Liver (tissue), 9 donors: ENCODE measurements around the gene MLN. TPM values are rescaled to one million over a fixed set of nuclear protein-coding genes. Genes with fewer than 3 reads are reported as not detected.

Experiments
- DNase-seq: peaks from one replicate; pipeline ENCODE4 v3.0.0-alpha.2; 2017; ENCODE audit warnings: low spot score
- H3K27ac ChIP-seq, 2 donors: one replicate each; pipeline ENCODE4 v1.7.0; 2013; ENCODE audit warnings: inconsistent platforms in 2 of 2, low read length in 2 of 2, control low read depth in 1 of 2, low read depth in 1 of 2, mild to moderate bottlenecking in 1 of 2
- H3K27me3 ChIP-seq, 4 donors: one replicate each; pipeline versions ENCODE4 v1.6.1 to v1.7.0; 2013; ENCODE audit warnings: low read length in 3 of 4, inconsistent platforms in 1 of 4, mild to moderate bottlenecking in 1 of 4, moderate library complexity in 1 of 4; ENCODE audit not compliant: control insufficient read depth in 4 of 4, insufficient read depth in 4 of 4
- H3K36me3 ChIP-seq, 4 donors: one replicate each; pipeline versions ENCODE4 v1.6.1 to v1.7.0; 2013; ENCODE audit warnings: low read length in 3 of 4, mild to moderate bottlenecking in 3 of 4, low read depth in 1 of 4, moderate library complexity in 1 of 4; ENCODE audit not compliant: control insufficient read depth in 4 of 4, insufficient read depth in 3 of 4
- H3K4me1 ChIP-seq, 4 donors: one replicate each; pipeline versions ENCODE4 v1.6.1 to v1.7.0; 2013; ENCODE audit warnings: low read length in 3 of 4, mild to moderate bottlenecking in 3 of 4, moderate library complexity in 1 of 4; ENCODE audit not compliant: control insufficient read depth in 4 of 4, insufficient read depth in 4 of 4
- H3K4me3 ChIP-seq, 3 donors: one replicate each; pipeline versions ENCODE4 v1.6.1 to v1.7.0; 2013; ENCODE audit warnings: low read length in 3 of 3, control low read depth in 1 of 3, low read depth in 1 of 3, mild to moderate bottlenecking in 1 of 3
- H3K9ac ChIP-seq, 2 donors: one replicate each; pipeline ENCODE4 v1.7.0; 2013; ENCODE audit warnings: low read length in 2 of 2, mild to moderate bottlenecking in 2 of 2, moderate library complexity in 2 of 2, control low read depth in 1 of 2, low read depth in 1 of 2
- H3K9me3 ChIP-seq, 4 donors: one replicate each; pipeline versions ENCODE4 v1.6.1 to v1.7.0; 2013; ENCODE audit warnings: low read length in 3 of 4; ENCODE audit not compliant: control insufficient read depth in 4 of 4
- RAD21 ChIP-seq, 2 donors: IDR thresholded peaks; 2 replicates each; pipeline ENCODE4 v1.6.1; 2016; ENCODE audit warnings: antibody characterized with exemption in 2 of 2, mild to moderate bottlenecking in 2 of 2
- RXRA ChIP-seq, 2 donors: IDR thresholded peaks; 2 replicates each; pipeline ENCODE4 v1.6.1; 2017 to 2018; ENCODE audit warnings: antibody characterized with exemption in 2 of 2, mild to moderate bottlenecking in 1 of 2
- SP1 ChIP-seq: IDR thresholded peaks from 2 replicates; pipeline ENCODE4 v1.6.1; 2018; ENCODE audit warnings: antibody characterized with exemption, mild to moderate bottlenecking
- YY1 ChIP-seq: IDR thresholded peaks from 2 replicates; pipeline ENCODE4 v1.6.1; 2016; ENCODE audit warnings: antibody characterized with exemption, mild to moderate bottlenecking
- WGBS: extraction: QIAGEN DNeasy Blood & Tissue Kit; methylation state at CpG from one replicate; pipeline ENCODE4 v1.1.7; 2013; 5-methylcytosine and 5-hydroxymethylcytosine counted together
- polyA plus RNA-seq, 2 donors: library from polyadenylated mRNA; stranded (reverse) in 1 of 2; unstranded in 1 of 2; fragments of 200-250 nt in 1 of 2; fragments of >200 nt in 1 of 2; fragmentation: Nextera tagmentation in 1 of 2; extraction: Ambion mirVana in 1 of 2; gene quantifications; one replicate each; pipeline versions ENCODE4 v1.2.1 to v1.2.3, GENCODE V29; 2013 to 2015
- total RNA-seq, 2 donors: library from RNA; depleted of rRNA; stranded (reverse); fragments of >200 nt; gene quantifications; one replicate each; pipeline ENCODE4 v1.2.3, GENCODE V29; 2014
- TF ChIP-seq, protein P1 (sequence below): fragments of 150-350 bp; IDR thresholded peaks from 2 replicates; pipeline ENCODE4 v1.5.1; 2017; ENCODE audit warnings: improper control_type of control experiment, low read depth, low read length; ENCODE audit not compliant: missing input control
- TF ChIP-seq, protein P2 (sequence below): IDR thresholded peaks from 2 replicates; pipeline ENCODE4 v1.6.1; 2016; ENCODE audit warnings: antibody characterized with exemption
- donor health status: healthy.
- donor health status: healthy.
- donor health status: healthy.
- donor health status: healthy.
- donor health status: healthy.

Gene MLN
- total and polyA plus RNA-seq, 4 donors: not detected

DNA sequence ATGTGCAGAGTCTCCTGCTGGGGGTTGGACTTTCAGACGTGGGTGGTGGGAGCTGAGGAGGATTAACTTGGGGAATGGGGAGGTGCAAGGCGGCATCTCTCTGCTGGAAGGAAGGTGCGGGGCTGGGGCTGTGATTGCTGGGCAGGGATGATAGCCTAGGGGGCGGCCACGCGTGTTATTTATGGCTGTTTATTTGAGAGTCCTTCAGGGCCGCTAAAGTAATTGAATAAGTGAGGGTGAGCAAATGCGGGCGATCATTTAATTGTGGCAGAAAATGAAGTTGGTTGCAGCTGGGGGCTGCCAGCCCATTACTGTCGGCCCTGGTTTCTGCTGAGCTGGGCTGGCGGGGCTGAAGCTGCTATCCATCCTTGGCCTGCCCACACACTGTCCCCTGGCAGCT, 49.6 kb downstream of the MLN start:
- no peaks in the 10 kb centered on the region for H3K36me3 ChIP-seq
- H3K4me3 ChIP-seq: no peak overlapping the region
- no peak for DNase-seq
- TF ChIP-seq SP1: no peak
- TF ChIP-seq RXRA (IDR thresholded peaks at IDR 0.05): no peak
- TF ChIP-seq, protein P1, sequence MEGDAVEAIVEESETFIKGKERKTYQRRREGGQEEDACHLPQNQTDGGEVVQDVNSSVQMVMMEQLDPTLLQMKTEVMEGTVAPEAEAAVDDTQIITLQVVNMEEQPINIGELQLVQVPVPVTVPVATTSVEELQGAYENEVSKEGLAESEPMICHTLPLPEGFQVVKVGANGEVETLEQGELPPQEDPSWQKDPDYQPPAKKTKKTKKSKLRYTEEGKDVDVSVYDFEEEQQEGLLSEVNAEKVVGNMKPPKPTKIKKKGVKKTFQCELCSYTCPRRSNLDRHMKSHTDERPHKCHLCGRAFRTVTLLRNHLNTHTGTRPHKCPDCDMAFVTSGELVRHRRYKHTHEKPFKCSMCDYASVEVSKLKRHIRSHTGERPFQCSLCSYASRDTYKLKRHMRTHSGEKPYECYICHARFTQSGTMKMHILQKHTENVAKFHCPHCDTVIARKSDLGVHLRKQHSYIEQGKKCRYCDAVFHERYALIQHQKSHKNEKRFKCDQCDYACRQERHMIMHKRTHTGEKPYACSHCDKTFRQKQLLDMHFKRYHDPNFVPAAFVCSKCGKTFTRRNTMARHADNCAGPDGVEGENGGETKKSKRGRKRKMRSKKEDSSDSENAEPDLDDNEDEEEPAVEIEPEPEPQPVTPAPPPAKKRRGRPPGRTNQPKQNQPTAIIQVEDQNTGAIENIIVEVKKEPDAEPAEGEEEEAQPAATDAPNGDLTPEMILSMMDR: no peak
- no peak for TF ChIP-seq RAD21 (IDR thresholded peaks at IDR 0.05)
- H3K27ac ChIP-seq: no peak overlapping the region
- peaks cover 0 to 23% (median 11%) of the 10 kb centered on the region in 4 donors for H3K4me1 ChIP-seq
- no peak overlapping the region for H3K9ac ChIP-seq
- 93% methylated on average over 11 of the region's 11 CpGs for WGBS
- H3K27me3 ChIP-seq: no peaks in the 10 kb centered on the region
- no peaks in the 10 kb centered on the region for H3K9me3 ChIP-seq

DNA sequence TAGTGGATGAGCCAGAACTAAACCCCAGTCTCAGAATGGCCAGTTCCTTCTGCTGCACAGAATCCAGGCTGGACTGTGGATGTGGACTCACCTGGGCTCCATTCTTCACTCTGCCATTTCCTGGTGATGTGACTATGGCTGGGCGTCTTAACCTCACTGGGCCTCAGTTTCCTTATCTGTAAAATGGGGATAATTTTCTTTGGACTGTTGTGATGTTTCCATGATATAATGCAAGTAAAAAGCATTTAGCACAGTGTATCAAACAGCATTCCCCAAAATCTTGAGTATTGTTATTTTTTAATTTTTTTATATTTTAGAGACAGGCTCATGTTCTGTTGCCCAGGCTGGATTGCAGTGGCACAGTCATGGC, 51.2 kb downstream of the MLN start:
- no peaks in the 10 kb centered on the region for H3K36me3 ChIP-seq
- H3K4me1 ChIP-seq: peaks cover 0 to 17% (median 6%) of the 10 kb centered on the region in 4 donors
- no peaks in the 10 kb centered on the region for H3K27me3 ChIP-seq
- 92% methylated on average over 1 of the region's 1 CpG for WGBS
- H3K9me3 ChIP-seq: no peaks in the 10 kb centered on the region
- TF ChIP-seq, protein P2, sequence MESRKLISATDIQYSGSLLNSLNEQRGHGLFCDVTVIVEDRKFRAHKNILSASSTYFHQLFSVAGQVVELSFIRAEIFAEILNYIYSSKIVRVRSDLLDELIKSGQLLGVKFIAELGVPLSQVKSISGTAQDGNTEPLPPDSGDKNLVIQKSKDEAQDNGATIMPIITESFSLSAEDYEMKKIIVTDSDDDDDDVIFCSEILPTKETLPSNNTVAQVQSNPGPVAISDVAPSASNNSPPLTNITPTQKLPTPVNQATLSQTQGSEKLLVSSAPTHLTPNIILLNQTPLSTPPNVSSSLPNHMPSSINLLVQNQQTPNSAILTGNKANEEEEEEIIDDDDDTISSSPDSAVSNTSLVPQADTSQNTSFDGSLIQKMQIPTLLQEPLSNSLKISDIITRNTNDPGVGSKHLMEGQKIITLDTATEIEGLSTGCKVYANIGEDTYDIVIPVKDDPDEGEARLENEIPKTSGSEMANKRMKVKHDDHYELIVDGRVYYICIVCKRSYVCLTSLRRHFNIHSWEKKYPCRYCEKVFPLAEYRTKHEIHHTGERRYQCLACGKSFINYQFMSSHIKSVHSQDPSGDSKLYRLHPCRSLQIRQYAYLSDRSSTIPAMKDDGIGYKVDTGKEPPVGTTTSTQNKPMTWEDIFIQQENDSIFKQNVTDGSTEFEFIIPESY: no peak
- H3K4me3 ChIP-seq: no peak overlapping the region
- H3K27ac ChIP-seq: no peak overlapping the region
- no peak overlapping the region for H3K9ac ChIP-seq
- no peak for DNase-seq

DNA sequence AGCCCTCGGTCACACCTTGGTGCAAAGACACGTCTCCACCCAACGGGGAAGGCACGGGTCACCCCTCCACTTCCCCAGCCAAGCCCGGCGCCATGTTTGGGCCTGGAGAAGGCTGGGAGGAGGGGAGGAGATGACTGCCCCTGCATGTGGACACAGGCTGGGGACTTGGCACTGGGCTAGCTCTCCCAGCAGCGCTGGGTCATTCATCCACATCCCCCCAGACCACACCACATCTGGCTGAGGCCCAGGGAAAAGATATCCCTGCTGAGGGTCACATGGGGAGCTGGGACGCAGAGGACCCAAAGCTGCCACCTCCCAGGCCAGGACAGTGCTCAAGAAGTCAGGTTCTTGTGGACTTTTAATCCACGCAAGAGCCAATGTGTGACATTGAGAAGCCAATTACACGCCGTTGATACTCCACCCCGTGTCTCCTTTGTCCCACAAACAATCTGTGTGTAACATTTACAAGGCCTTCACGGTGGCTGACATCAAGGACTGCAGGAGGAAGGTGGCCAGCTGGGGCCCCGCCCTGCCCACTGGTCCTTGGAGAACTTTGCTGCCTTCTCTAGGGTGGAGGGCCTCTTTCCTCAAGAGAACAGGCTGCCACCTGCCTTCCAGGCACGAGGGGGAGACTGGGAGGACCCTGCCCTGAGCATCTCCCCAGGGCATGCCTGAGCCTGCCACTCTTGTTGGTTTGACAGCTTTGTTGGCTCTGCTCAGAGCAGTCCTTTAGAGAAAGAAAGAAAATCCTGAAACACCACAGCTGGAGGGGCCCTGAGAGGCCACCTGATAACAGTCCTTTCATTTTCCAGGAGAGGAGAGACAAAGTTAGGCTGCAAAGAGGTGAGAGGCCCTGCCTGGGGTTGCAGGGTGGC, 51.8 kb downstream of the MLN start:
- H3K9me3 ChIP-seq: no peaks in the 10 kb centered on the region
- no peak for DNase-seq
- H3K9ac ChIP-seq: no peak overlapping the region
- peaks cover 0 to 21% (median 6%) of the 10 kb centered on the region in 4 donors for H3K4me1 ChIP-seq
- TF ChIP-seq SP1 (no peak), YY1 (no peak)
- TF ChIP-seq, protein P1: no peak
- no peaks in the 10 kb centered on the region for H3K27me3 ChIP-seq
- 79% methylated on average over 15 of the region's 15 CpGs for WGBS
- H3K36me3 ChIP-seq: no peaks in the 10 kb centered on the region
- no peak overlapping the region for H3K4me3 ChIP-seq
- no peak overlapping the region for H3K27ac ChIP-seq
